Smooth muscle cell (in vitro differentiated cells): ENCODE results near the gene F2RL2. TPM values are rescaled to one million over a fixed set of nuclear protein-coding genes. Genes with fewer than 3 reads are reported as not detected.
A peak's percentile ranks its signal among the peaks of the same experiment; 100 is the strongest.

Experiments used
- DNase-seq: peaks from one replicate; lab custom pipeline; 2025; ENCODE audit not compliant: unreplicated experiment; lab: John Stamatoyannopoulos, UW
- H2AFZ ChIP-seq: fragments of 200-600 bp; sonication (generic); 2 replicates; pipeline ENCODE4 v1.6.0; 2016; ENCODE audit warnings: antibody characterized with exemption, low read depth, mild to moderate bottlenecking
- H3F3A ChIP-seq: fragments of 200-600 bp; sonication (generic); 2 replicates; pipeline ENCODE4 v1.6.0; 2017; ENCODE audit warnings: antibody characterized with exemption, low read depth
- H3K27ac ChIP-seq: fragments of 200-600 bp; sonication (generic); 2 replicates; pipeline ENCODE4 v1.5.1; 2016; ENCODE audit warnings: low read depth, mild to moderate bottlenecking
- H3K27me3 ChIP-seq: fragments of 200-600 bp; sonication (generic); 2 replicates; pipeline ENCODE4 v1.6.1; 2016; ENCODE audit warnings: low read depth, mild to moderate bottlenecking
- H3K36me3 ChIP-seq: fragments of 200-600 bp; sonication (generic); 2 replicates; pipeline ENCODE4 v1.5.1; 2016; ENCODE audit warnings: low read depth
- H3K4me1 ChIP-seq: fragments of 200-600 bp; sonication (generic); 2 replicates; pipeline ENCODE4 v1.5.1; 2016; ENCODE audit warnings: low read depth
- H3K4me2 ChIP-seq: fragments of 200-600 bp; sonication (generic); 2 replicates; pipeline ENCODE4 v1.6.0; 2016; ENCODE audit warnings: mild to moderate bottlenecking
- H3K4me3 ChIP-seq: fragments of 200-600 bp; sonication (generic); 2 replicates; pipeline ENCODE4 v1.5.1; 2016; ENCODE audit warnings: mild to moderate bottlenecking
- H3K79me2 ChIP-seq: fragments of 200-600 bp; sonication (generic); 2 replicates; pipeline ENCODE4 v1.6.0; 2016; ENCODE audit warnings: low read depth, mild to moderate bottlenecking
- H3K9ac ChIP-seq: fragments of 200-600 bp; sonication (generic); 2 replicates; pipeline ENCODE4 v1.6.0; 2016; ENCODE audit warnings: low read depth
- H3K9me3 ChIP-seq: fragments of 200-600 bp; sonication (generic); replicated peaks from 2 replicates; pipeline ENCODE4 v1.5.1; 2016; ENCODE audit warnings: low read depth
- H4K20me1 ChIP-seq: fragments of 200-600 bp; sonication (generic); 2 replicates; pipeline ENCODE4 v1.6.0; 2016; ENCODE audit warnings: low read depth
- WGBS: methylation state at CpG from one replicate; pipeline ENCODE4 v1.1.7; 2016; ENCODE audit warnings: low lambda C conversion rate; 5-methylcytosine and 5-hydroxymethylcytosine counted together
- polyA plus RNA-seq: library from polyadenylated mRNA; unstranded; fragments of >200 nt; fragmentation: Nextera tagmentation; extraction: Ambion mirVana; gene quantifications from 2 replicates; pipeline ENCODE4 v1.2.1, GENCODE V29; 2016
- total RNA-seq: library from RNA; depleted of rRNA; stranded (reverse); fragments of >200 nt; gene quantifications from 2 replicates; pipeline ENCODE4 v1.2.3, GENCODE V29; 2014
- TF ChIP-seq, protein P1 (sequence below): fragments of 200-600 bp; sonication (generic); IDR thresholded peaks from 2 replicates; pipeline ENCODE4 v1.5.1; 2017; ENCODE audit warnings: borderline replicate concordance, mild to moderate bottlenecking, antibody characterized with exemption; ENCODE audit not compliant: insufficient read depth, poor library complexity, severe bottlenecking

Gene F2RL2
- total and polyA plus RNA-seq, 2 experiments from 2014 or later, result 1.4 TPM; not detected in 1

DNA sequence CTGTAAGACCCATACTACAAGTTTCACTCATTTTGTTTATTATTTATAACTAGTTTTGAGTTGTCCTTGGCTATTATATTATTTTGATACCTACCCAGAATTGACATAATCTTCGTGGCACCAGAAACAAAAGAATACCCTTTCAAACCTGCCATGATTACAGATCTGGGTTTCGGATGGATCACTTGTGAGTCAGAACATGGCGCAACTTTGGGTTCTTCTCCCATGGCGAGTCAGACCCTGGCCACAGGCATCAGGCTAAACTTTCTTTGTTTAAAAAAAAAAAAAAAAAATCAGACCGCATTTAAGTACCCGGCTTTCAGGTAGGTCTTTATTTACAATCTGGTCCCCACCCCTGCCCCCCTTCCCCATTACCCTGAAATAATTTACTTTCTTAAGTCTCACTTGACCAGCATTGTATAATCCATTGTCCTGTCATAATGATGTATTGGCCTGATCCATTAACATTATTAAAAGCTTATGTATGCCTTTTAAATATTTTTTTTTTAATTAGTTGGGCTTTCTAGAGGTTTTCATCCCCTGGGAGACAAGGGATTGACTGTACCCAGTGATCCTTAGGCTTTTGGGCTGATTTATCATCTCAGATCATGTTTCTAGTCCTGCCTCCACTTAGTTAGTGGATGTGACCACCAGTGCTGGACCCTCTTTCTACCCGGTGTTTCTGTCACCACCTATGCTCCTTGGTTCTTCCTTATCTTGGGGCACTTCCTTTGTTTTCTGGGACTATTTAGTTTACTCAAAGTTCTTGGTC, 43.9 kb downstream of the F2RL2 start:
- Histone ChIP-seq H3K4me1 (peaks cover 7% of the 10 kb centered on the region), H3F3A (no peaks in the 10 kb centered on the region), H3K4me3 (no peak overlapping the region), H3K27me3 (no peaks in the 10 kb centered on the region), H3K79me2 (no peaks in the 10 kb centered on the region), H3K4me2 (peak overlapping the region; percentile 68), H3K27ac (peak overlapping the region; percentile 73), H2AFZ (no peak overlapping the region), H3K9me3 (no peaks in the 10 kb centered on the region), H3K36me3 (no peaks in the 10 kb centered on the region), H3K9ac (no peak overlapping the region), H4K20me1 (no peaks in the 10 kb centered on the region)
- DNase-seq, result no peak
- TF ChIP-seq, protein P1, sequence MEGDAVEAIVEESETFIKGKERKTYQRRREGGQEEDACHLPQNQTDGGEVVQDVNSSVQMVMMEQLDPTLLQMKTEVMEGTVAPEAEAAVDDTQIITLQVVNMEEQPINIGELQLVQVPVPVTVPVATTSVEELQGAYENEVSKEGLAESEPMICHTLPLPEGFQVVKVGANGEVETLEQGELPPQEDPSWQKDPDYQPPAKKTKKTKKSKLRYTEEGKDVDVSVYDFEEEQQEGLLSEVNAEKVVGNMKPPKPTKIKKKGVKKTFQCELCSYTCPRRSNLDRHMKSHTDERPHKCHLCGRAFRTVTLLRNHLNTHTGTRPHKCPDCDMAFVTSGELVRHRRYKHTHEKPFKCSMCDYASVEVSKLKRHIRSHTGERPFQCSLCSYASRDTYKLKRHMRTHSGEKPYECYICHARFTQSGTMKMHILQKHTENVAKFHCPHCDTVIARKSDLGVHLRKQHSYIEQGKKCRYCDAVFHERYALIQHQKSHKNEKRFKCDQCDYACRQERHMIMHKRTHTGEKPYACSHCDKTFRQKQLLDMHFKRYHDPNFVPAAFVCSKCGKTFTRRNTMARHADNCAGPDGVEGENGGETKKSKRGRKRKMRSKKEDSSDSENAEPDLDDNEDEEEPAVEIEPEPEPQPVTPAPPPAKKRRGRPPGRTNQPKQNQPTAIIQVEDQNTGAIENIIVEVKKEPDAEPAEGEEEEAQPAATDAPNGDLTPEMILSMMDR, result no peak
- WGBS, result 77% methylated on average over 7 of the region's 7 CpGs

DNA sequence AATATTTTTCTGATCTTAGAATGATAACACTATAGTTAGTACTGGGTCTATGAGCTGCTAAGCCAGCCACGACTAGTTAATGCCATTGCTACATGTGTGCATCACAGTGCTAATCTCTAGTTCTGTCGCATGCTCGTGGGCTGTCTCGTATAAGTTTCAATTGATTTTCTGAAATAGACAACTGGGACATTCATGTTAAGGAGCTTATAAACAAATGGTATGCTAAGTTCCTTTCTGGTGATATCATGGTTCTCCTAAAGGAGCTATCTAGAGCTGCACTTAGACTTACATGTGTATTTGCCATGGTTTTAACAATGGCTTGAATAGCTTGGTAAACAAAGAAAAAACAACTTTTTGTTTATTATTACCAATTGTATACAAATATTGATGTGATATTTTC, 46.2 kb downstream of the F2RL2 start:
- H3K9ac ChIP-seq, result no peak overlapping the region
- H3K27ac ChIP-seq, result no peak overlapping the region
- no peaks in the 10 kb centered on the region for H3K79me2 ChIP-seq
- no peaks in the 10 kb centered on the region for H3K27me3 ChIP-seq
- no peaks in the 10 kb centered on the region for H4K20me1 ChIP-seq
- TF ChIP-seq, protein P1, result no peak
- WGBS, result 37% methylated on average over 4 of the region's 4 CpGs
- H2AFZ ChIP-seq, result no peak overlapping the region
- no peaks in the 10 kb centered on the region for H3K9me3 ChIP-seq
- no peaks in the 10 kb centered on the region for H3F3A ChIP-seq
- H3K36me3 ChIP-seq, result no peaks in the 10 kb centered on the region
- H3K4me1 ChIP-seq, result no peaks in the 10 kb centered on the region
- no peak overlapping the region for H3K4me2 ChIP-seq
- no peak for DNase-seq
- no peak overlapping the region for H3K4me3 ChIP-seq

DNA sequence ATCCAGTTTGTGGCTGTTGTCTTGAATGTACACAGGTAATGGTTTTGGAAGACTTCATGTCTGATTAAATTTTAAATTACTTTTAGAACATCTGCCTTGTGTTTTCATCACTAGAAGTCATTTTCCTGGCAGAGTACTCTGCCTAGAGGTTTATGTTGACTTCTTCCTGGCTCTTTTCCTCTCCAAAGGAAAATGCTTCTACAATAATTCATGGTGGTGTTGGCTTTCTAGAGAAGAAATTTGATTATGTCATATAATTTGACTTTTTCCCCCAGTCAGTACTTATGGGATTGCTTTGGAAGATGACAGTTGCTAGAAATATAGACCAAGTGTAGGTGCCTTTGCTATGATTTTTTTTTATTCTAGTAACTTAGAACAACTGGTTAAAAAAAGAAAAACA, 46.8 kb downstream of the F2RL2 start:
- TF ChIP-seq, protein P1, result no peak
- Histone ChIP-seq H3K4me2 (no peak overlapping the region), H3K9ac (no peak overlapping the region), H3K36me3 (no peaks in the 10 kb centered on the region), H3K9me3 (no peaks in the 10 kb centered on the region), H3F3A (no peaks in the 10 kb centered on the region), H4K20me1 (no peaks in the 10 kb centered on the region), H3K79me2 (no peaks in the 10 kb centered on the region), H3K27ac (no peak overlapping the region), H2AFZ (no peak overlapping the region), H3K4me3 (no peak overlapping the region), H3K27me3 (no peaks in the 10 kb centered on the region), H3K4me1 (no peaks in the 10 kb centered on the region)
- DNase-seq, result no peak

DNA sequence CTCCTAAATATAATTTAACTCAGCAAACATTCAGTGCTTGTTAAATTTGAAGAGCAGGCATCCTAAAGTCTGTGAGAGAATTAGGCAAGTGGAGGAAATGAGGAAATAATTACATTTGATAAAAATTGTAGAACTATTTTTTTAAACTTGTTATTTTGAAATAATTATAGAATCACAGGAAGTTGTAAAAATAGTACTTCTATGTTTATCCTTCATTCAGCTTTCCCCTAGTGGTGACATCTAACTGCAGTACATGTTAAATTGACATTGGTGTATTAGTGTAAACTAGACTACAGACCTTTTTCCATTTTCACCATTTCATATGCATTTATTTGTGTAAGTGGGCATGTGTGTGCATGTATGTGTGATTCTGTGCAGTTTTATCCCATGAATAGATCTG, 51.6 kb downstream of the F2RL2 start:
- Histone ChIP-seq H2AFZ (no peak overlapping the region), H4K20me1 (no peaks in the 10 kb centered on the region), H3K27me3 (no peaks in the 10 kb centered on the region), H3K79me2 (no peaks in the 10 kb centered on the region), H3K4me1 (no peaks in the 10 kb centered on the region), H3K9ac (no peak overlapping the region), H3K4me2 (no peak overlapping the region), H3K36me3 (no peaks in the 10 kb centered on the region), H3F3A (no peaks in the 10 kb centered on the region), H3K27ac (no peak overlapping the region), H3K9me3 (no peaks in the 10 kb centered on the region), H3K4me3 (no peak overlapping the region)
- DNase-seq, result no peak
- TF ChIP-seq, protein P1, result no peak
